Peyer's patch (tissue), 4 donors: ENCODE data around the gene PCGF2.

Source experiments
- CTCF ChIP-seq, 6 experiments: fragments of 450-650 bp in 4 of 6; fragments of 200-600 bp in 2 of 6; sonication (generic) in 1 of 6; IDR thresholded peaks; one replicate each; pipeline ENCODE4 v1.5.1; 2017 to 2019; ENCODE audit warnings: antibody characterized with exemption in 6 of 6, mild to moderate bottlenecking in 3 of 6, moderate library complexity in 1 of 6
- POLR2A ChIP-seq, 2 donors: fragments of 450-650 bp; IDR thresholded peaks; one replicate each; pipeline ENCODE4 v1.5.1; 2017; ENCODE audit warnings: antibody characterized with exemption in 2 of 2, mild to moderate bottlenecking in 2 of 2, moderate library complexity in 2 of 2

- no peak for TF ChIP-seq CTCF (IDR thresholded peaks at IDR 0.05)
- TF ChIP-seq POLR2A (IDR thresholded peaks at IDR 0.05) = no peak
Measured at GRCh38 chr17:38766341-38766740, 18.2 kb upstream of the PCGF2 start.
